OCI-LY1 (cell line): ENCODE data around the gene MMP25.

Experiments used
- EZH2 ChIP-seq: fragments of 200-600 bp; sonication (generic), shearing (Covaris generic); IDR thresholded peaks from 2 replicates; pipeline ENCODE4 v1.8.0; 2017; ENCODE audit warnings: borderline replicate concordance, mixed run types, mild to moderate bottlenecking, antibody characterized with exemption, low read length, moderate library complexity, mixed read lengths
- TF ChIP-seq, protein P1 (sequence below): fragments of 200-600 bp; sonication (generic), shearing (Covaris generic); IDR thresholded peaks from 2 replicates; pipeline ENCODE4 v1.5.1; 2017; ENCODE audit warnings: mild to moderate bottlenecking, antibody characterized with exemption, low read length, moderate library complexity, mixed read lengths

DNA sequence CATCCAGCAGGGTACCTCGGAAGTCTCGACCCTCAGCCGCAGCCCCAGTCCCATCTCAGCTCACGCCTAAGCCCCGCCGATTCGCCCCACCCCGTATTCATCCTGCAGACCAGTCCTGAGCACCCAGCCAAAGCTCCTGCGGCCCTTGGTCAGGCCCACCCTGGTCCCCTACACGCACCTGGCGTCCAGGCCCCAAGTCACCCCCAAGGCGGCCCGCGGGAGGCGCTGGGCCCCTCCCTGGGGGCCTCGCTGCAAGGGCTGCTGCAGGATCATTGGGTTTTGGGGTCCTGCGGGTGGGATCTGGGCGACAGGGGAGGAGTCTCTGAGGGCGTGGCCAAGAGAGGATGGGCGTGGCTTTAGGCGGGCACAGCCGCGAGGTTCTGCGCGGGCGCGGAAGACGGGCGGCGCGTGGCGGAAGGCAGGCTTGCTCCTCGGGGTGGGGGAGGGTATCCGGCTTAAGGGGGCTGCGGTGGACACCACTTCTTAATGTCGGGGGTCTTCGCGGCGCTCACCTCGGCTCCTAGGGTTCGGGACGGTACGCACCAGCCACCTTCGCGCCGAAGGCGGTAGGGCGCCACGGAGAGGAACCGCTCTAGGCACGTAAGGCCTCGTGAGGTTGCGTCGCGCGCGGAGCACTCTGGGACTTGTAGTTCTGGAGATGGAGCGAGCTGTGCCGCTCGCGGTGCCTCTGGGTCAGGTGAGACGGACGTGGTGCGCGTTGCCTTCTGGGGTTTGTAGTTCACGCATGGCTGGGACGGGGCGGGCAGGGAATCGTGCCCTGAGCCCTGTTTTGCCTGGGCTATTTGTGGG, 22.5 kb upstream of the MMP25 start, which contains the start of the genes HCFC1R1 and THOC6:
- TF ChIP-seq, protein P1, sequence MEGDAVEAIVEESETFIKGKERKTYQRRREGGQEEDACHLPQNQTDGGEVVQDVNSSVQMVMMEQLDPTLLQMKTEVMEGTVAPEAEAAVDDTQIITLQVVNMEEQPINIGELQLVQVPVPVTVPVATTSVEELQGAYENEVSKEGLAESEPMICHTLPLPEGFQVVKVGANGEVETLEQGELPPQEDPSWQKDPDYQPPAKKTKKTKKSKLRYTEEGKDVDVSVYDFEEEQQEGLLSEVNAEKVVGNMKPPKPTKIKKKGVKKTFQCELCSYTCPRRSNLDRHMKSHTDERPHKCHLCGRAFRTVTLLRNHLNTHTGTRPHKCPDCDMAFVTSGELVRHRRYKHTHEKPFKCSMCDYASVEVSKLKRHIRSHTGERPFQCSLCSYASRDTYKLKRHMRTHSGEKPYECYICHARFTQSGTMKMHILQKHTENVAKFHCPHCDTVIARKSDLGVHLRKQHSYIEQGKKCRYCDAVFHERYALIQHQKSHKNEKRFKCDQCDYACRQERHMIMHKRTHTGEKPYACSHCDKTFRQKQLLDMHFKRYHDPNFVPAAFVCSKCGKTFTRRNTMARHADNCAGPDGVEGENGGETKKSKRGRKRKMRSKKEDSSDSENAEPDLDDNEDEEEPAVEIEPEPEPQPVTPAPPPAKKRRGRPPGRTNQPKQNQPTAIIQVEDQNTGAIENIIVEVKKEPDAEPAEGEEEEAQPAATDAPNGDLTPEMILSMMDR = no peak
- TF ChIP-seq EZH2 = no peak
